ENCODE results near the gene CTSZ. TPM values are rescaled to one million over a fixed set of nuclear protein-coding genes. Genes with fewer than 3 reads are reported as not detected.

The CTSZ gene
- total and polyA plus RNA-seq, 2 of the 8 experiments (the other 6 are each of a cell fraction or from before 2014, with no cell fraction given) = 32.8 to 34.0 TPM

DNA sequence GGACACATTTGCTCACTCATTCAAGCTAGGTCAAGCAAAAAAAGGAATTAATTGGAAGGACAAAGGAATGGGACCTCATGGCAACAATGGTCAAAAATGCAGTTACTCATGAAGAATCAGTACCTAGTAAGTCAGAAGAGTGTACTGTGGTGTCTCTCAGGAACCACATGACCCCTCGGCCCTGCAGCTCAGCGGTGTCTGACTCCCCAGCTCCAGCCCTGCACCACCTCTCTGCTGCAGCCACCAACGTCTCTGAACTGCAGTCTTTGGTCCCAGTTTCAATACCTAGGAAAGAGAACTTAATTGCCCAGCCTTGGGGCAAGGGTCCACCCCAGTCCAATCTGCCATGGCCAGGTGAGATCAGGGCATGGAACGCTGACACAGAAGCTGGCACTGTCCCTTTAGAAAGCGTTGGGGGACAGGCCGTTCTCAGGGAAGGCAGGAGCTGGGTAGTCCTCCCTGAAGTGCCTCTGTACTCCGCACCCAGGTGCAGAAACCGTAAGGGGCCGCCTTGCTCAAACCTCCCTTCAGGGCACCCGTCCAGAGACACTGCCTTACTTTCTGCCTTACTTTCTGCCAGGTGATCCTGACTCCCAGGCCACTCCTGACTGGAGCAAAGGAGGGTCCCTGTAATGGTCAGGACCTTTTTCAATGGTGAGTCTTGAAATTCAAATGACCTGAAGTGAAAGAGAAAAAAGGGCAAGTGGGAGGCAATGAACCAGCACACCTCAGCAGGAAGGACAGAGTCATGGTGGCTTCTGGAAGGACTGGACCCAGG is 39.2 kb downstream of the CTSZ start (continued):
- TF ChIP-seq CHD1 (IDR thresholded peaks at IDR 0.05; ENCODE audit: low read depth, low read length) = no peak

Measured in H1 (cell line).